Measurements from ENCODE around the gene TRAPPC5. TPM values are rescaled to one million over a fixed set of nuclear protein-coding genes. Genes with fewer than 3 reads are reported as not detected.

TRAPPC5 gene
- total RNA-seq, 1 experiment from 2014 or later: 62.3 TPM

DNA sequence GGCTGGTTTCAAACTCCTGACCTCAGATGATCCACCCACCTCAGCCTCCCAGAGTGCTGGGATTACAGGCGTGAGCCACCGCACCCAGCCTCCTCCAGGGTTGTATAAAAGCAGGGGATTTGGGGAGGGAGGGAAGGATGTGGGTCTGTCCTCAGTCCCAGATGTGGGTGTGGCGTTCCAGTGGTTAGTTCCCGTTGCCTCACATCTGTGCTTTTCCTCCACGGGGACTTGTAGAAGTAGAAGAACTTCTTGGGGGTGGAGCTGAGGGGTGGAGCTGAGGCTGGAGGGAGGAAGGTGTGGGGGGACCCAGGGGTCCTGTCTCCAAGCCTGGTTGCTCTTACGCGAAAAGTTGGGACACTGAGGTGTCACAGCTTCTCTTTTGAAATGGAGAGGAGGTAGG, 4.3 kb upstream of the TRAPPC5 start:
- no peak for DNase-seq (ENCODE audit: low read depth)

GRCh38 chr19:7676854-7677253, 3.8 kb upstream of the TRAPPC5 start, which contains the start of gene MCEMP1:
Gene MCEMP1, plus strand, starts transcription at chr19:7677090. Its CDS starts 31 bp downstream, at chr19:7677121.
- no peak for DNase-seq (ENCODE audit: low read depth)

GRCh38 chr19:7677669-7678311, 2.8 kb upstream of the TRAPPC5 start:
- DNase-seq (ENCODE audit: low read depth): no peak

- no peak for DNase-seq (ENCODE audit: low read depth)
Measured at GRCh38 chr19:7678971-7679751, 1.5 kb upstream of the TRAPPC5 start.

DNA sequence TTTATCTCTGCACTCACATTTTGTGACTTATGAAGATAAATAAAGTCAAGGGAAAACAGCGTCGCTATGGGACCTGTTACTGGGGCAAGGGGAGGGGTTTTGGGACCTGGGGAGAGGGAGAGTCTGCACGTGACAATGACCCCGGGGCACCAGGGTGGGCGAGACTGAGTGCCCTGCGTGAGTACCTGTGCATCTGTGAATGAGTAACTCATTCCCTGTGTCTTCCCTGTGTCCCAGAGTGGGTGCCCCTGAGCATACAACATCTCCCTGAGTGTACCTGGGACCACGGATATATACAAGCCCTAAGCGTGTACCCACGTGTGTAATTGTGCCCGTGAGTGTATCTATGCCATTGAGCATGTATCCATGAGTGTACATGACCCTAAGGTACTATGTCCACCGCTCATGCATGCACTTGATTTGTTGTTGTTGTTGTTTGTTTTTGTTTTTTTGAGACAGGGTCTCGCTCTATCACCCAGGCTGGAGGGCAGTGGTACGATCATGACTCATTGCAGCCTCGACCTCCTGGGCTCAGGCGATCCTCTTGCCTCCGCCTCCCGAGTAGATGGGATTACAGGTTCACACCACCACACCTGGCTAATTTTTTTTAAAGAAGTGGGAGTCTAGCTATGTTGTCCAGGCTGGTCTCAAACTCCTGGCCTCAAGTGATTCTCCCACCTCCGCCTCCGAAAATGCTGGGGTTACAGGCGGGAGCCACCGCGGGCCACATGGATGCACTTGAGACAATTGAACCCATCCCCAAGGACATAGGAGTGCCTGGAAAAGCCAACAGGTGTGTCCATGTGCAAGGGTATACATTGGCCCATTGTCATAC, 645 bp upstream of the TRAPPC5 start:
- DNase-seq (ENCODE audit: low read depth): no peak

DNA sequence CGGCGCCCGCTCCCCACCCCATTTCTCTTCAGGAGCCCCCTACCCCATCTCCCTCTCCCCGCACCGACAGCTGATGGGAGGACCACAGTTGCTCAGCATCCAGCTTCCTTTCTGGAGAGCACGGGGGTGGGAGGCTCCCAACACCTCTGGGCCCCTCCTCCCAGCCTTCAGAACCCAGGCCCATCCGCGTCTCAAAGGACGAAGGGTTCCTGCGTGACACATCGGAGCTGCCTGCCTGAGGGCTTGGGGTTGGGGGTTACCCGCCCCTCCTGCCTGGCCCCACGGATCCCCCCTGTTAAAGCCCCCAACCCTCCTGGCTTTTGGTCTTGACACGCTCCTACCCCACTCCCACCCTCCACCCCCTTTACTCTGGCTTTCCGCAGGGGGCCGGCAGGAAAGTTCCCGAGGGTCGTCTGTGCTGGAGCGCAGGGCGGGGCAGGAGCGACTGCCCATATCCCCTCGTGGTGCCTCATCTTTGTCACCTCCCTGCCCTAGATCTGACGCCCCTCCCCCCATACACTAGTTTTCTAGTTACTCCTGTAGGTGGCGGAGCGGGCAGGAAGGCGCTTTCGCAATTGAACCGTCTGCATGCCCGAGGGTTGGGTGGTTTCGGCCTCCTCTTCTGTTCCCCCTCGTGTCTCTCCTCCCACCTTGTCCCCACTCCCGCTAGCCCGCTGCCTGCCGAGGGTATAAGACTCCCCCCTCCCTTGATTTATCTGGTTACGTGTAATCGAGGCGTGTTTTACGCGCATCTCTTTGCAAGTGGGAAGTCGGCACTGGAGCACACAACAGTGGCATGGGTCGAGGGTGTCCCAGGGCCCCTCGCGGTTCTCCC, 924 bp downstream of the TRAPPC5 start:
- peak; percentile 19 for DNase-seq (ENCODE audit: low read depth)

GRCh38 chr19:7682175-7682855, 1.7 kb downstream of the TRAPPC5 start:
- DNase-seq (ENCODE audit: low read depth): no peak

- DNase-seq (ENCODE audit: low read depth): no peak
Measured at GRCh38 chr19:7685546-7686445, 5.2 kb downstream of the TRAPPC5 start.

GRCh38 chr19:7687177-7687576, 6.5 kb downstream of the TRAPPC5 start:
- no peak for DNase-seq (ENCODE audit: low read depth)

GRCh38 chr19:7689165-7689564, 8.5 kb downstream of the TRAPPC5 start:
- DNase-seq (ENCODE audit: low read depth): no peak

- no peak for DNase-seq (ENCODE audit: low read depth)
Measured at GRCh38 chr19:7690779-7691258, 10.2 kb downstream of the TRAPPC5 start.

- DNase-seq (ENCODE audit: low read depth): no peak
Measured at GRCh38 chr19:7691497-7691896, 10.9 kb downstream of the TRAPPC5 start.

DNA sequence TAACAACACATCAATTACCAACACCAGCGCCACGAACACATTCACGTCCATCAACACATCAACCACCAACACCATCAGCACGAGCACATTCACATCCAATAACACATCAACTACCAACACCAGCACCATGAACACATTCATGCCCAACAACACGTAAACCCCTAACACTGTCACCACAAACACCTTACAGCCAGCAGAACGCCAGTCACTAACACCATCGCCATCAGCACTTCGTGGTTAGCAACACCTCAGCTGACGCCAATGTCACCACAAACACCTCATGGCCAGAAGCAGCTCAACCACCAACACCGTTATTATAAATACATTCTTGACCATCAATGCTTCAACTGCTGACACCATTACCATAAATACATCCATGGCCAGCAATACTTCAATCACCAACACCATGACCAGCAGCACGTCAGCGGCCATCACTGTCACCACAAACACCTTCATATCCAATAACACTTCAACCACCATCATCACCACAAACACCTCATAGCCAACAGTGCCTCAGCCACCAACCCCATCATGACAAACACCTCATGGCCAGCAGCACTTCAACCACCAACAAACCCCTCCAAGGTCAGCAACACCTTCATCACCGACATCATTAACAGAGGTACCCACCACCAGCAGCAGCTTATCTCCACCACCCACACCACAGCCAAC, 11.9 kb downstream of the TRAPPC5 start:
- DNase-seq (ENCODE audit: low read depth): no peak

- DNase-seq (ENCODE audit: low read depth): no peak
Measured at GRCh38 chr19:7694499-7694898, 13.9 kb downstream of the TRAPPC5 start.

- no peak for DNase-seq (ENCODE audit: low read depth)
Measured at GRCh38 chr19:7697721-7698287, 17.2 kb downstream of the TRAPPC5 start.

GRCh38 chr19:7698583-7698982, 17.9 kb downstream of the TRAPPC5 start:
- DNase-seq (ENCODE audit: low read depth): no peak

- DNase-seq (ENCODE audit: low read depth): no peak
Measured at GRCh38 chr19:7699003-7699402, 18.4 kb downstream of the TRAPPC5 start.

Data from HT1080 (cell line).